Activated T-cell treated with anti-CD3 and anti-CD28 coated beads, Interleukin-2, amount 50 U/mL, for 72 hours (primary cell): ENCODE measurements around the gene CCN2. TPM values are rescaled to one million over a fixed set of nuclear protein-coding genes. Genes with fewer than 3 reads are reported as not detected.
"Not testable (repeated sequence)": the region's sequence is repeated elsewhere in the genome, so short reads cannot be mapped to it uniquely, and the experiment has no call there.

ENCODE experiments used
- ATAC-seq, 2 donors: fragments of 150-1000 bp; cut with Tn5 transposase; replicated peaks in 1 of 2; 2 replicates each; pipeline ENCODE4 v1.10.0; 2021; ENCODE audit warnings: moderate library complexity in 2 of 2, mild to moderate bottlenecking in 1 of 2
- DNase-seq, 2 donors: peaks; one replicate each; pipeline ENCODE4 v3.0.0; 2021 to 2022; ENCODE audit warnings: mixed read lengths in 1 of 2
- H3K27ac Mint-ChIP-seq: one replicate; pipeline ENCODE4 v1.8.0; 2022; ENCODE audit warnings: mild to moderate bottlenecking, moderate library complexity, mixed read lengths
- H3K27me3 Mint-ChIP-seq: one replicate; pipeline ENCODE4 v1.8.0; 2022; ENCODE audit warnings: low read depth, mixed read lengths
- H3K36me3 Mint-ChIP-seq, 2 donors: one replicate each; pipeline ENCODE4 v1.8.0; 2022; ENCODE audit warnings: mixed read lengths in 2 of 2, mild to moderate bottlenecking in 1 of 2; ENCODE audit not compliant: insufficient read depth in 2 of 2
- H3K4me1 Mint-ChIP-seq: one replicate; pipeline ENCODE4 v1.8.0; 2022; ENCODE audit warnings: low read depth, mixed read lengths
- H3K4me3 Mint-ChIP-seq, 2 donors: one replicate each; pipeline ENCODE4 v1.8.0; 2022; ENCODE audit warnings: mild to moderate bottlenecking in 2 of 2, mixed read lengths in 2 of 2, moderate library complexity in 2 of 2
- H3K9me3 Mint-ChIP-seq, 2 donors: one replicate each; pipeline ENCODE4 v1.8.0; 2022; ENCODE audit warnings: mixed read lengths in 2 of 2
- total RNA-seq, 2 donors: library from RNA; stranded (reverse); gene quantifications; one replicate each; pipeline ENCODE4 v1.2.3, GENCODE V29; 2022

CCN2 gene
- total RNA-seq, 2 donors from 2014 or later: not detected

DNA sequence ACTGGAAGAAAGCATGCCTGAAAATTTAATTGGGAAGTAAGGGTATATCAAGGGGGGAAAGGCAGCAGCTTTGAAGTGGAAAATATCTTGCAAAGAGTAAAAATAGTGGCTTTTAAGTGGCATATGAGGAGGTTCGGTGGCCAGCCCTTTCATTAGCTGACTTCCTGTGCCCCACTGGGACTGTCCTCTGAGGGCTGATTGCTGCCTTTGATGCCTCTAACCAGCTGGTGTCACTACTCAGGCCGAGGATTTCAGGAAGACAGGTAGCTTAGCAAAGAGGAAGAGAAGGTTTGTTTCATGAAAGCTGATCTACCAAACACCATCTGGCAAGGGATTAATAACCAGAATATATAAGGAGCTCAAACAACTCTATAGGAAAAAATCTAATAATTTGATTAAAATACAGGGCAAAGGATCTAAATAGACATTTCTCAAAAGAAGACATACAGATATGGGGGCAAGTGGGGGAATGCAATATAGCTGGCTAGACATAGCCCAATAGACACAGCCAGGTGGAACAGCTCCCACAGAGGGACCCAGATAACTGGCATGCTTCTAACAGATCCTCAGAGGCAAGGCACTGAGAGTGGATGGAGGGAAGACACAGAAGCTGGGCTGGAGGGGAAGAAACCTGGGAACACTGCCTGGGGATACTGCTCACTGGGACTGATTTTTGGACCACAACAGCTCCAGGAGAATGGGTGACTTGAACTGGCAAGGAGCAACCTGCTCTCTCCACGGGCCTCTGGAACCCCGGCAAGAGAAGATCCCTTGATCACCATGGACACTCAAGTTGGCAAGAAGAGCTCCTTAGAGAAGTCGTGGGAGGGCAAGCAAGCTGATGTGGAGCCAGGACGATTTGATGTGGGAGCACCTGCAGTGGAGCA is 33.2 kb downstream of the CCN2 start:
- DNase-seq: no peak
- H3K27me3 Mint-ChIP-seq: peaks cover 64% of the 10 kb centered on the region
- no peak overlapping the region for H3K27ac Mint-ChIP-seq

DNA sequence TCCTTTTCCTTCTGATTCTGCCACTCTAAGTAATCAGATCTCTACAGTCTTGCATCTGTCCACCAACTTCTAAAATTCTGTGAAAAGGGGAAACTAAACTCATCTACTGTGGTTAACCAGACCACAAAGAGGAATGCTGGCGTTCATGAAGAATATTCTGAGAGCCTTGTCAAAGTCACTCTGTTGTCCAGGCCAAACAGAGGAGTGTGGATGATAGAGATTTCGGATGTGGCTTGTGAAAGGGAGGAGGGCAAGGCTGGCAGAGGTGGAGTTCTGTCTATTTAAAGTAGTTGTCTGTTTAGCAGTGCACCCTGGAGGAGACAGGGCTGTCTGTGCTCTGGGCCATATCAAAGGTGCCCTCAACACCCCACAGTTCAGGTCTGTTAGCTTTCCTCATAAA is 33.9 kb downstream of the CCN2 start:
- H3K27ac Mint-ChIP-seq: no peak overlapping the region
- no peak for DNase-seq
- no peak for ATAC-seq
- H3K4me1 Mint-ChIP-seq: peaks cover 22% of the 10 kb centered on the region
- peaks cover 5 to 13% of the 10 kb centered on the region in 2 donors for H3K36me3 Mint-ChIP-seq
- no peak overlapping the region for H3K4me3 Mint-ChIP-seq
- H3K9me3 Mint-ChIP-seq: peaks cover 4% of the 10 kb centered on the region in 2 donors
- peaks cover 68% of the 10 kb centered on the region for H3K27me3 Mint-ChIP-seq

More for the DNA sequence above, 33.2 kb downstream of the CCN2 start:
- no peak overlapping the region for H3K4me3 Mint-ChIP-seq
- peaks cover 22% of the 10 kb centered on the region for H3K4me1 Mint-ChIP-seq
- no peak for ATAC-seq
- H3K36me3 Mint-ChIP-seq: peaks cover 5 to 13% of the 10 kb centered on the region in 2 donors
- H3K9me3 Mint-ChIP-seq: peaks cover 4% of the 10 kb centered on the region in 2 donors

GRCh38 chr6:131916847-131917246 is 34.3 kb downstream of the CCN2 start:
- H3K27me3 Mint-ChIP-seq: peaks cover 73% of the 10 kb centered on the region
- H3K9me3 Mint-ChIP-seq: peaks cover 4% of the 10 kb centered on the region in 2 donors
- DNase-seq: no peak
- ATAC-seq: no peak
- no peak overlapping the region for H3K4me3 Mint-ChIP-seq
- H3K27ac Mint-ChIP-seq: no peak overlapping the region
- peaks cover 22% of the 10 kb centered on the region for H3K4me1 Mint-ChIP-seq
- H3K36me3 Mint-ChIP-seq: peaks cover 5 to 13% of the 10 kb centered on the region in 2 donors

- H3K4me1 Mint-ChIP-seq: peaks cover 22% of the 10 kb centered on the region
- H3K27ac Mint-ChIP-seq, H3K4me3 Mint-ChIP-seq, DNase-seq, H3K9me3 Mint-ChIP-seq, ATAC-seq: not testable (repeated sequence)
- peaks cover 79% of the 10 kb centered on the region for H3K27me3 Mint-ChIP-seq
- H3K36me3 Mint-ChIP-seq: peaks cover 5 to 13% of the 10 kb centered on the region in 2 donors
Measured at GRCh38 chr6:131916091-131916796, 34.9 kb downstream of the CCN2 start.

- Mint-ChIP-seq H3K36me3 (peaks cover 4 to 13% of the 10 kb centered on the region in 2 donors), H3K27ac (no peak overlapping the region), H3K9me3 (peaks cover 2 to 4% of the 10 kb centered on the region in 2 donors), H3K27me3 (peaks cover 79% of the 10 kb centered on the region), H3K4me3 (no peak overlapping the region), H3K4me1 (peaks cover 22% of the 10 kb centered on the region)
- DNase-seq (peak; percentile 52 to 59), ATAC-seq (peak; percentile 58 to 62)
Measured at GRCh38 chr6:131914967-131915751, 36.0 kb downstream of the CCN2 start.

GRCh38 chr6:131914234-131914633 is 36.9 kb downstream of the CCN2 start:
- Mint-ChIP-seq H3K9me3 (peaks cover 2 to 4% of the 10 kb centered on the region in 2 donors), H3K27ac (no peak overlapping the region), H3K4me1 (peaks cover 29% of the 10 kb centered on the region), H3K4me3 (no peak overlapping the region), H3K27me3 (peaks cover 70% of the 10 kb centered on the region), H3K36me3 (peaks cover 4 to 13% of the 10 kb centered on the region in 2 donors)
- ATAC-seq (no peak), DNase-seq (no peak)

- H3K36me3 Mint-ChIP-seq: peaks cover 4 to 11% of the 10 kb centered on the region in 2 donors
- peaks cover 62% of the 10 kb centered on the region for H3K27me3 Mint-ChIP-seq
- ATAC-seq (no peak), DNase-seq (no peak)
- H3K4me1 Mint-ChIP-seq: peaks cover 19% of the 10 kb centered on the region
- no peak overlapping the region for H3K27ac Mint-ChIP-seq
- no peak overlapping the region for H3K4me3 Mint-ChIP-seq
- peaks cover 2 to 4% of the 10 kb centered on the region in 2 donors for H3K9me3 Mint-ChIP-seq
Measured at GRCh38 chr6:131911951-131912350, 39.2 kb downstream of the CCN2 start.

DNA sequence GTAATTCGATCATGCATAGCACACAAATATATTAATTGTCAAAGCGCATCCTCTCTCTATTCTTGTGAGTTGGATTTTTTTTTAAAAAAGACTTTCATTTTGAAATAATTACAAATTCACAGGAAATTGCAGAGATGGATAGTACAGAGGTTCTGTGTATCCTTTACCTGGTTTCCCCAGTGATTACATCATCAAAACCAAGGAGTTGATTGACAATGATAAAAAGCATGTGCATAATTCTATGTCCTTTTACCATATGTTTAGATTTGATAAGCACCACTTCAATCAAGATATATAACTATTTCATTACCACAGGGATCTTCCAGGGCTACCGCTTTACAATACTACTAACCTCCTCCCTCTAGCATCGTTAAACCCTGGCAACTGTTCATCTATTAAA is 40.2 kb downstream of the CCN2 start:
- Mint-ChIP-seq H3K27ac (no peak overlapping the region), H3K9me3 (peaks cover 0 to 2% of the 10 kb centered on the region in 2 donors), H3K36me3 (peaks cover 2 to 4% of the 10 kb centered on the region in 2 donors), H3K4me1 (peaks cover 9% of the 10 kb centered on the region), H3K27me3 (peaks cover 52% of the 10 kb centered on the region), H3K4me3 (no peak overlapping the region)
- ATAC-seq (no peak), DNase-seq (no peak)

DNA sequence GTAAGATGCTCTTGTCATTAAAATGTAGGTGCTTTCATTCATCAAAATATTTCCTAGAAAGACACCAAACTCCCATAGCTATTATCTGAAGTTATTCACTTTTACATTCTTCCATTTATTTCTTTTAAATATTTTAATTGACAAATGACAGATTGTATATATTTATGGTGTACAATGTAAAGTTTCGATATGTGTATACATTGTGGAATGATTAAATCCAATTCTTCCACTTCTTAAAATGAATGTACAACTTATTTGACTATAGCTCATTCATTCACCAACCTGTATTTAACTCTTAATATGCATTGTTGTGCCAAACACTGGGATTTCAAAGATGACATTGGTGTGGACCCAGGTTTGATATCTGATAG is 41.0 kb downstream of the CCN2 start:
- peak overlapping the region; percentile 3 for H3K27ac Mint-ChIP-seq

DNA sequence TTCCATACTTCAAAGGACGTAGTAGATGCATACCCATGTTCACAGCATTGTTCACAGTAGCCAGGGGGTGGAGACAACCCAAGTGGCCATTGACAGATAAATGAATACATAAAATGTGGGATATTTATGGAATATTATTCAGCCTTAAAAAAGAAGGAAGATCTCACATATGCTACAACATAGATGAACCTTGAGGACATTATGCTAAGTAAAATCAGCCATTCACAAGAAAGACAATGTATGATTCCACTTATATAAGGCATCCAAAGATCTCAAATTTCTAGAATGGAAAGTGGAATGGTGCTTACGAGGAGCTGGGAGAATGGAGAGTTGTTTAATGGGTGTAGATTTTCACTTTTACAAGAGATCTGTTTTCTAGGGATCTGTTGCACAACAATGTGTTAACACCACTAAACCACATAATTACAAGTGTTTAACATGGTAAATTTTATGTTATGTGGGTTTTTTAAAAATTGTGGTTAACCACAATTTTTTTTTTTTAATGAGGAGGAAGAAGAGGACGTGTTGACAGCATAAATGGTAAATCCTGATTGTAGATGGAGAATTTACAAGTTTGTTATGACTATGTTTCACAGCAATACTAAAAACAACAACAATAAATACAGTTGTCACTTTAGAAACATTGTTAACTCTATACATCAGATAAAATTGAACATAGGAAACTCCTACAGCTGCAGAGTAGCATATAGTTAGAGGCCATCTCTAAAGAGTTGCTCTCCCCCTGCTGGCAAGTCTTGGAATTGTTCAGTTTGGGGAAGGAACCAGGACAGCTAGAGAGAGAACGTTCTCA is 41.6 kb downstream of the CCN2 start:
- Mint-ChIP-seq H3K27ac (no peak overlapping the region), H3K9me3 (no peaks in the 10 kb centered on the region), H3K4me3 (no peak overlapping the region), H3K4me1 (peaks cover 7% of the 10 kb centered on the region), H3K36me3 (no peaks in the 10 kb centered on the region), H3K27me3 (peaks cover 39% of the 10 kb centered on the region)
- ATAC-seq: peak; percentile 87 to 91
- peak; percentile 78 to 81 for DNase-seq

More for the DNA sequence above, 41.0 kb downstream of the CCN2 start:
- Mint-ChIP-seq H3K27me3 (peaks cover 45% of the 10 kb centered on the region), H3K9me3 (no peaks in the 10 kb centered on the region), H3K4me3 (no peak overlapping the region), H3K4me1 (peaks cover 7% of the 10 kb centered on the region), H3K36me3 (no peaks in the 10 kb centered on the region)
- DNase-seq: no peak
- peak; percentile 45 to 54 for ATAC-seq

DNA sequence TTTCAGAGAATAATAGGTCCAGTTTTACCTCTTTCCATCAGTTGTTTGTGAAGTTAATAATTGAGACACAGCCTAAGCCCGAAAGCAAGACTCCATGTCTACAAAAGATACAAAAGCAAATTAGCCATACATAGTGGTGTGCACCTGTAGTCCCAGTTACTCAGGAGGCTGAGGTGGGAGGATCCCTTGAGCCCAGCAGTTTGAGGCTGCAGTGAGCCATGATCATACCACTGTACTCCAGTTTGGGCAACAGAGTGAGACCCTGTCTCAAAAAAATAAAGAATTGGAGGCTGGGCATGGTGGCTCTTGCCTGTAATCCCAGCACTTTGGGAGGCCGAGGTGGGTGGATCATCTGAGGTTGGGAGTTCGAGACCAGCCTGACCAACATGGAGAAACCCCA is 42.4 kb downstream of the CCN2 start:
- not testable (repeated sequence) for DNase-seq, H3K4me1 Mint-ChIP-seq, H3K27ac Mint-ChIP-seq, H3K9me3 Mint-ChIP-seq, H3K4me3 Mint-ChIP-seq, H3K36me3 Mint-ChIP-seq, ATAC-seq
- H3K27me3 Mint-ChIP-seq: peaks cover 37% of the 10 kb centered on the region

DNA sequence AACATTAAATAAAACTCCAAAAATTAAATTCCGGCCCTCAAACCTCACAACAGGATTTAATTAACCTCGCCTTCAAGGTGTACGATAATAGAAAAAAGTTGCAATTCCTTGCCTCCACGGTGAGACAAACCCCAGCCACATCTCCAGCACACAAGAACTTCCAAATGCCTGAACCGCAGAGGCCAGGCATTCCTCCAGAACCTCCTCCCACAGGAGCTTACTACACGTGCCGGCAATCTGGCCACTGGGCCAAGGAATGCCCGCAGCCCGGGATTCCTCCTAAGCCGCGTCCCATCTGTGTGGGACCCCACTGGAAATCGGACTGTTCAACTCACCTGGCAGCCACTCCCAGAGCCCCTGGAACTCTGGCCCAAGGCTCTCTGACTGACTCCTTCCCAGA is 47.4 kb downstream of the CCN2 start:
- not testable (repeated sequence) for H3K9me3 Mint-ChIP-seq, ATAC-seq, H3K27ac Mint-ChIP-seq, H3K36me3 Mint-ChIP-seq, H3K4me1 Mint-ChIP-seq, DNase-seq, H3K4me3 Mint-ChIP-seq
- H3K27me3 Mint-ChIP-seq: peaks cover 18% of the 10 kb centered on the region
